ENCODE measurements around the gene NPAT.
"Not testable (repeated sequence)": the region's sequence is repeated elsewhere in the genome, so short reads cannot be mapped to it uniquely, and the experiment has no call there.

NPAT gene

GRCh38 chr11:108147150-108147549 is 75.3 kb downstream of the NPAT start:
- no peak for DNase-seq

- DNase-seq = no peak
These were observed 77.8 kb downstream of the NPAT start for GRCh38 chr11:108144615-108145014.

- no peak for DNase-seq
These were observed 80.1 kb downstream of the NPAT start for GRCh38 chr11:108142304-108142703.

GRCh38 chr11:108137212-108137611 is 85.2 kb downstream of the NPAT start:
- no peak for DNase-seq

GRCh38 chr11:108135845-108136544 is 86.4 kb downstream of the NPAT start:
- DNase-seq = no peak

- DNase-seq = not testable (repeated sequence)
These were observed 89.4 kb downstream of the NPAT start for GRCh38 chr11:108132993-108133538.

GRCh38 chr11:108131993-108132392 is 90.4 kb downstream of the NPAT start:
- DNase-seq = no peak

GRCh38 chr11:108128772-108129171 is 93.7 kb downstream of the NPAT start:
- DNase-seq = no peak

GRCh38 chr11:108125096-108125495 is 97.3 kb downstream of the NPAT start:
- DNase-seq = no peak

- DNase-seq = no peak
These were observed 100.2 kb downstream of the NPAT start for GRCh38 chr11:108122166-108122628.

GRCh38 chr11:108121274-108122155 is 100.9 kb downstream of the NPAT start, which contains the start of gene ACAT1:
Gene ACAT1 (plus strand): TSS chr11:108121567. CDS start chr11:108121607, 40 bp downstream.
- peak; percentile 94 for DNase-seq

- not testable (repeated sequence) for DNase-seq
These were observed 101.5 kb downstream of the NPAT start for GRCh38 chr11:108120936-108121273.

GRCh38 chr11:108117746-108118371 is 104.6 kb downstream of the NPAT start:
- peak; percentile 84 for DNase-seq

- DNase-seq = no peak
These were observed 106.8 kb downstream of the NPAT start for GRCh38 chr11:108115500-108116140.

- no peak for DNase-seq
These were observed 110.4 kb downstream of the NPAT start for GRCh38 chr11:108112057-108112456.

- DNase-seq = no peak
These were observed 111.3 kb downstream of the NPAT start for GRCh38 chr11:108111126-108111525.
